Activated CD8-positive, alpha-beta memory T cell treated with anti-CD3 and anti-CD28 coated beads, Interleukin-2, amount 10 ng/mL, durations not matched to agents 7 days and 5 days (primary cell): ENCODE measurements around the gene DRAP1. TPM values are rescaled to one million over a fixed set of nuclear protein-coding genes. Genes with fewer than 3 reads are reported as not detected.

Experiments
- ATAC-seq: fragments of 150-1000 bp; cut with Tn5 transposase; one replicate; pipeline ENCODE4 v1.10.0; 2021; ENCODE audit warnings: moderate library complexity
- CTCF ChIA-PET: fragments of 350-600 bp; sonication (Branson Sonifier 250); formaldehyde crosslinking; loops from one replicate; lab custom pipeline; 2021; ENCODE audit warnings: antibody characterized with exemption; lab: Charles Lee
- DNase-seq: peaks from one replicate; pipeline ENCODE4 v3.0.0-alpha.2; 2020
- H3K27ac Mint-ChIP-seq: one replicate; pipeline ENCODE4 v1.8.0; 2021; ENCODE audit warnings: mild to moderate bottlenecking, mixed read lengths
- H3K27me3 Mint-ChIP-seq: one replicate; pipeline ENCODE4 v1.8.0; 2021; ENCODE audit warnings: mixed read lengths
- H3K36me3 Mint-ChIP-seq: one replicate; pipeline ENCODE4 v1.8.0; 2021; ENCODE audit warnings: mild to moderate bottlenecking, mixed read lengths
- H3K4me1 Mint-ChIP-seq: one replicate; pipeline ENCODE4 v1.8.0; 2021; ENCODE audit warnings: mixed read lengths
- H3K4me3 Mint-ChIP-seq: one replicate; pipeline ENCODE4 v1.8.0; 2021; ENCODE audit warnings: mild to moderate bottlenecking, moderate library complexity, mixed read lengths
- H3K9me3 Mint-ChIP-seq: one replicate; pipeline ENCODE4 v1.8.0; 2022; ENCODE audit warnings: low read depth, mixed read lengths
- total RNA-seq, 2 experiments: library from RNA; stranded (reverse); gene quantifications; one replicate each; pipeline ENCODE4 v1.2.3, GENCODE V29; 2021

Gene DRAP1
- total RNA-seq, 2 experiments from 2014 or later: 192 to 254 TPM

DNA sequence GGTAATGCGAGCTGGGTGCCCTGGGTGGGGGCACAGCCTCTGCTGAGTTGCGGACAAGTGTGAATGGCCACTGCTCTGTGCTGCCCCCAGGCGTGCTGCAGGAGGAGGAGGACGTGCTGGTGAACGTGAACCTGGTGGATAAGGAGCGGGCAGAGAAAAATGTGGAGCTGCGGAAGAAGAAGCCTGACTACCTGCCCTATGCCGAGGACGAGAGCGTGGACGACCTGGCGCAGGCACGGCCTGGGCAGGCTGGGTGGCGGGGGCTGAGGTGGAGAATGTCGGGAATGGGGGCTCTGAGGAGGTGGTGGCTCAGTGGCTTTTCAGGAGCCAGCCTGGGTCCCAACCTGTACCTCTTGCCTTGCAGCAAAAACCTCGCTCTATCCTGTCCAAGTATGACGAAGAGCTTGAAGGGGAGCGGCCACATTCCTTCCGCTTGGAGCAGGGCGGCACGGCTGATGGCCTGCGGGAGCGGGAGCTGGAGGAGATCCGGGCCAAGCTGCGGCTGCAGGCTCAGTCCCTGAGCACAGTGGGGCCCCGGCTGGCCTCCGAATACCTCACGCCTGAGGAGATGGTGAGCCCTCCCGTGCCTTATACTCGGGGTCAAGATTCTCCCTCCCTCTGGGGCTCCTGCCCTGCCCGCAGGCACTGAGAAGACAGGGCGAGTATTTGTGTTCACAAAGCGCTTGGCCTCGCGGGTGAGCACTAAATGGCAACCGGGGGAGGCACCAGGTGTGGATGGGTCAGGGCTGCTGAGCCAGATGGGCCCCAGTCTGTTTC is 46.9 kb downstream of the DRAP1 start:
- peaks cover 46% of the 10 kb centered on the region for H3K36me3 Mint-ChIP-seq
- ATAC-seq (no peak), DNase-seq (no peak)
- H3K9me3 Mint-ChIP-seq: no peaks in the 10 kb centered on the region
- CTCF ChIA-PET: interaction anchor here (0.9 to 1.9 kb wide), 2 partner anchors 56 to 82 kb away, joined by 4 read pairs; no protein-coding TSS in a partner anchor
- no peak overlapping the region for H3K4me3 Mint-ChIP-seq
- H3K27ac Mint-ChIP-seq: no peak overlapping the region
- no peaks in the 10 kb centered on the region for H3K27me3 Mint-ChIP-seq
- peaks cover 21% of the 10 kb centered on the region for H3K4me1 Mint-ChIP-seq

DNA sequence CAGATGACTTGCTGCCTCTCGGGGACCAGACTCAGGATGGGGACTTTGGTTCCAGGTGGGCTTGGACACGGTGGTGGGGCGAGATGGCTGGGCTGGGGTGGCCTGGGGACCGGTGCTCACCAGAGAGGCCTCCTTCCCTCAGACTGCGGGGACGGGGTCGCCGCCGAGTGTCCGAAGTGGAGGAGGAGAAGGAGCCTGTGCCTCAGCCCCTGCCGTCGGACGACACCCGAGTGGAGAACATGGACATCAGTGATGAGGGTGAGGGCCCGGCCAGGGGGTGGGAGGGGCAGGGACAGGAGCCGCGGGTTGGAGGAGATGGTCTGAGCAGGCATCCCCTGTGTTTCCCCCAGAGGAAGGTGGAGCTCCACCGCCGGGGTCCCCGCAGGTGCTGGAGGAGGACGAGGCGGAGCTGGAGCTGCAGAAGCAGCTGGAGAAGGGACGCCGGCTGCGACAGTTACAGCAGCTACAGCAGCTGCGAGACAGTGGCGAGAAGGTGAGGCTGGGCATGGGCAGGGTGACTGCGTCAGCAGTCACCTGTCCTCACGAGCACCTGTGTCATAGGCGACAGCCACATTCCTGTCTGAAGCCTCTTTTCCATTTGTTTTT is 48.2 kb downstream of the DRAP1 start:
- CTCF ChIA-PET: interaction anchor here (1.4 kb wide), 1 partner anchor 55 kb away, joined by 3 read pairs; no protein-coding TSS in a partner anchor
- Mint-ChIP-seq H3K36me3 (peaks cover 50% of the 10 kb centered on the region), H3K4me3 (no peak overlapping the region)

DNA sequence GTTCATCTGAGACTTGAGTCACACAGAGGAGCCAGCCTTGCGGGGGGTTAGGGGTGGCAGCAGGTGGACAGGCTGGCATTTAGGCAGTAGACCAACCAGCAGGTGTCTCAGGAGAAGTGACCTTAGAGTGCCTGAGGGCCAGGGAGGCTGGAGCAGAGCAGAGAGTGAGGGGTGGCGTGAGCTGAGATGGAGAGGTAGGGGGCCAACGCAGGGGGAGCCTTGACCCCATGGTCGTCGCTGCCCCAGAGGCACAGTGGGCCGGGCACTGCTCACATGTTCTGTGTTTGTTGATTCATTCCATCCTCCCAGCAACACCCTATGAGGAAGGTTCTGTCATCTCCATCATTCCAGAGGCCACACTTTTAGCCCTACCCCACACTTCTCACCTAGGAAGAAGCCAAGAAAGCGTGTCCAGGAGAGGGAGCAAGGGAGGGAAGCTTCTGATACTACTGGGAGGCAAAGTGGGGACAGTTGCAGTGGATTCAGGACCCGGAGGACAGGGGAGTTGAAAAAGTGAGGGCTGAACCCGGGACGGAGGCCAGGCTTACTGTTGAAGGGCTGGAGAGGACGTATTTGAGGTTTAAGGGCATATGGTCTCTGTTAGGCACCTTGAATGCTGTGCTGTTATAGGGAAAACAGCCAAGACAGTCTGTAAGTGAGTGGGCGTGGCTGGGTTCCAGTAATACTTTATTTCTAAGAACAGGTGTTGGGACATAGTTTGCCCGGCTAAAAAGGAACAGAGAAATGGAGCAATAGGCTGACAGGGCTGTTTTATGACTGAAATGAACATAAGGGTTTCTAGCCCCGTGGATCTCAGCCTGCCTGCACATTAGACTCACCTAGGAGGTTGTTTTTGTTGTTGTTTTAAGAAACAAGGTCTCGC is 49.6 kb downstream of the DRAP1 start:
- DNase-seq (no peak), ATAC-seq (no peak)
- CTCF ChIA-PET: interaction anchor here (1.4 kb wide), 3 partner anchors 16 to 54 kb away, joined by 3 to 4 read pairs (median 4); no protein-coding TSS in a partner anchor
- H3K4me1 Mint-ChIP-seq: peaks cover 5% of the 10 kb centered on the region
- peaks cover 57% of the 10 kb centered on the region for H3K36me3 Mint-ChIP-seq
- H3K9me3 Mint-ChIP-seq: no peaks in the 10 kb centered on the region
- no peaks in the 10 kb centered on the region for H3K27me3 Mint-ChIP-seq
- H3K4me3 Mint-ChIP-seq: no peak overlapping the region
- H3K27ac Mint-ChIP-seq: no peak overlapping the region

More for the DNA sequence above, 48.2 kb downstream of the DRAP1 start:
- no peaks in the 10 kb centered on the region for H3K27me3 Mint-ChIP-seq
- DNase-seq (no peak), ATAC-seq (no peak)
- H3K9me3 Mint-ChIP-seq: no peaks in the 10 kb centered on the region
- H3K4me1 Mint-ChIP-seq: peaks cover 18% of the 10 kb centered on the region
- H3K27ac Mint-ChIP-seq: no peak overlapping the region

Other genes with a start within 250 kb of the DRAP1 start
- 10 to 100 TPM; 62.0 to 69.8 TPM for gene KAT5, start 207.2 kb upstream of the DRAP1 start, total RNA-seq
- 100 to 1,000 TPM in 1 of 2 experiments, 10 to 100 TPM in 1; 90.5 to 109 TPM for gene RNASEH2C, start 198.6 kb upstream of the DRAP1 start, total RNA-seq
- gene AP5B1, start 138.4 kb upstream of the DRAP1 start, total RNA-seq: 10 to 100 TPM; 25.0 to 25.8 TPM
- gene OVOL1, start 132.4 kb upstream of the DRAP1 start, total RNA-seq: not detected
- gene SNX32, start 85.5 kb upstream of the DRAP1 start, total RNA-seq: 1 to 10 TPM; 1.7 to 2.4 TPM
- gene CFL1, start 61.2 kb upstream of the DRAP1 start, total RNA-seq: 1,000 to 10,000 TPM; 1,745 to 1,753 TPM
- 100 to 1,000 TPM; 106 to 125 TPM for gene MUS81, start 59.0 kb upstream of the DRAP1 start, total RNA-seq
- gene EFEMP2, start 46.6 kb upstream of the DRAP1 start, total RNA-seq: 10 to 100 TPM in 1 of 2 experiments, 1 to 10 TPM in 1; 7.1 to 13.4 TPM
- gene CTSW, start 39.6 kb upstream of the DRAP1 start, total RNA-seq: 100 to 1,000 TPM; 268 to 339 TPM
- gene FIBP, start 31.0 kb upstream of the DRAP1 start, total RNA-seq: 100 to 1,000 TPM; 100 to 122 TPM
- gene CCDC85B, start 28.8 kb upstream of the DRAP1 start, total RNA-seq: 10 to 100 TPM; 82.3 to 94.1 TPM
- gene FOSL1, start 19.0 kb upstream of the DRAP1 start, total RNA-seq: 1 to 10 TPM; 2.7 to 6.0 TPM
- 10 to 100 TPM; 27.5 to 37.8 TPM for gene C11orf68, start 364 bp upstream of the DRAP1 start, total RNA-seq
- not detected for gene TSGA10IP, start 26.1 kb downstream of the DRAP1 start, total RNA-seq
- gene SART1, start 42.3 kb downstream of the DRAP1 start, total RNA-seq: 10 to 100 TPM; 79.7 to 89.2 TPM
- gene EIF1AD, start 82.7 kb downstream of the DRAP1 start, total RNA-seq: 10 to 100 TPM; 57.5 to 60.3 TPM
- gene BANF1, start 83.1 kb downstream of the DRAP1 start, total RNA-seq: 100 to 1,000 TPM; 199 to 227 TPM
- gene CST6, start 92.6 kb downstream of the DRAP1 start, total RNA-seq: not detected
- gene CATSPER1, start 107.1 kb downstream of the DRAP1 start, total RNA-seq: under 1 TPM in 1 of 2 experiments, not detected in 1; 0.54 TPM
- not detected for gene GAL3ST3, start 129.7 kb downstream of the DRAP1 start, total RNA-seq
- 100 to 1,000 TPM; 256 to 281 TPM for gene SF3B2, start 132.9 kb downstream of the DRAP1 start, total RNA-seq
- gene PACS1, start 150.8 kb downstream of the DRAP1 start, total RNA-seq: 100 to 1,000 TPM in 1 of 2 experiments, 10 to 100 TPM in 1; 96.6 to 104 TPM